Activated CD4-positive, CD25-positive, alpha-beta regulatory T cell treated with anti-CD3 and anti-CD28 coated beads, Interleukin-2, amount 50 U/mL, for 72 hours (primary cell): ENCODE results near the gene ETNK2.
"Not testable (repeated sequence)": the region's sequence is repeated elsewhere in the genome, so short reads cannot be mapped to it uniquely, and the experiment has no call there.

Experiments
- DNase-seq: peaks from one replicate; pipeline ENCODE4 v3.0.0; 2021

The ETNK2 gene

GRCh38 chr1:204121840-204122555 lies 29.8 kb downstream of the ETNK2 start:
- no peak for DNase-seq

- no peak for DNase-seq
Observed at GRCh38 chr1:204116539-204116938, 35.3 kb downstream of the ETNK2 start.

- no peak for DNase-seq
Observed at GRCh38 chr1:204115116-204115515, 36.7 kb downstream of the ETNK2 start.

GRCh38 chr1:204114606-204115005 lies 37.2 kb downstream of the ETNK2 start:
- no peak for DNase-seq

- DNase-seq, result no peak
Observed at GRCh38 chr1:204113896-204114295, 37.9 kb downstream of the ETNK2 start.

GRCh38 chr1:204112876-204113730 lies 38.7 kb downstream of the ETNK2 start:
- DNase-seq, result no peak

GRCh38 chr1:204110894-204111633 lies 40.8 kb downstream of the ETNK2 start:
- no peak for DNase-seq

- no peak for DNase-seq
Observed at GRCh38 chr1:204108312-204109141, 43.3 kb downstream of the ETNK2 start.

GRCh38 chr1:204107892-204108291 lies 44.0 kb downstream of the ETNK2 start:
- DNase-seq, result no peak

- DNase-seq, result no peak
Observed at GRCh38 chr1:204106825-204107224, 45.0 kb downstream of the ETNK2 start.

- DNase-seq, result no peak
Observed at GRCh38 chr1:204105131-204105515, 46.7 kb downstream of the ETNK2 start.

- DNase-seq, result no peak
Observed at GRCh38 chr1:204104331-204105130, 47.3 kb downstream of the ETNK2 start.

- no peak for DNase-seq
Observed at GRCh38 chr1:204103431-204103741, 48.5 kb downstream of the ETNK2 start.

GRCh38 chr1:204102739-204103430 lies 49.0 kb downstream of the ETNK2 start:
- DNase-seq, result no peak

GRCh38 chr1:204102029-204102611 lies 49.7 kb downstream of the ETNK2 start:
- no peak for DNase-seq

- not testable (repeated sequence) for DNase-seq
Observed at GRCh38 chr1:204099754-204100153, 52.1 kb downstream of the ETNK2 start.

- DNase-seq, result no peak
Observed at GRCh38 chr1:204098683-204099082, 53.2 kb downstream of the ETNK2 start.

GRCh38 chr1:204096931-204097330 lies 54.9 kb downstream of the ETNK2 start:
- no peak for DNase-seq

GRCh38 chr1:204094856-204095634 lies 56.8 kb downstream of the ETNK2 start:
- no peak for DNase-seq

GRCh38 chr1:204094313-204094729 lies 57.5 kb downstream of the ETNK2 start:
- DNase-seq, result no peak
